ENCODE results near the gene NAT8L.
A peak's percentile ranks its signal among the peaks of the same experiment; 100 is the strongest.

Gene NAT8L

DNA sequence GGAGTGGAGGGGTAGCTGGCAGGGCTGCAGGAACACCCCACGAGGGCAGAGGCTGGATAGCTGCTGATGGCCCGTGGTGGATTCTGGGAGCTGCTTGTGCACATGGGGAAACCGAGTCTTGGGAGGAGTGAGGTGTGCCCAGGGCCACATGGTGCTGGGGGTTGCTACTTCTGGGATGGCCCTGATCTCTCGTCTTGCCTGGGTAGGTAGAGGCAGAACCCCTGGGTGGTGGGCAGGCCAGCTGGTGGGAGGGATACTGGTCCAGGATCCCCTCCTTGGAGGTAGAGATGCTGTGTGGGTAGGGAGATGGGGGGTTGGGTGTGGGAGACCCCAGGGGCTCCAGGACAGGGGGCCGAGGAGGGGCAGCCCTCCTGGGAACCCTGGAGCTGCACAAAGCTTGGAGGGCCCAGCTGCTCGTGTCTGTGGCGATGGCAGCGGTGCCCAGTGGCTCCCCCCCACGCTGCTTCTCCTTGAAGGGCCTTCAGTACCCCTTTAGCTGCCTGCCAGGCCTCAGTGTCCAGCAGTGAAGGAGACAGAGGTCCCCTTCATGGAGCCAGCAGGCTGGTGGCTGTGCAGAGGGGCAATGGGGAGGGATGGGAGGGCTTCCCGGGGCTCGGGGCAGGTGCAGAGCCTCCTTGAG lies 3.2 kb downstream of the NAT8L start:
- Histone ChIP-seq H3K4me1 (ENCODE audit: insufficient read depth, poor library complexity, severe bottlenecking) (no peaks in the 10 kb centered on the region), H3K4me3 (ENCODE audit: severe bottlenecking) (no peak overlapping the region)
- peak; percentile 57 for DNase-seq (ENCODE audit: low spot score)

DNA sequence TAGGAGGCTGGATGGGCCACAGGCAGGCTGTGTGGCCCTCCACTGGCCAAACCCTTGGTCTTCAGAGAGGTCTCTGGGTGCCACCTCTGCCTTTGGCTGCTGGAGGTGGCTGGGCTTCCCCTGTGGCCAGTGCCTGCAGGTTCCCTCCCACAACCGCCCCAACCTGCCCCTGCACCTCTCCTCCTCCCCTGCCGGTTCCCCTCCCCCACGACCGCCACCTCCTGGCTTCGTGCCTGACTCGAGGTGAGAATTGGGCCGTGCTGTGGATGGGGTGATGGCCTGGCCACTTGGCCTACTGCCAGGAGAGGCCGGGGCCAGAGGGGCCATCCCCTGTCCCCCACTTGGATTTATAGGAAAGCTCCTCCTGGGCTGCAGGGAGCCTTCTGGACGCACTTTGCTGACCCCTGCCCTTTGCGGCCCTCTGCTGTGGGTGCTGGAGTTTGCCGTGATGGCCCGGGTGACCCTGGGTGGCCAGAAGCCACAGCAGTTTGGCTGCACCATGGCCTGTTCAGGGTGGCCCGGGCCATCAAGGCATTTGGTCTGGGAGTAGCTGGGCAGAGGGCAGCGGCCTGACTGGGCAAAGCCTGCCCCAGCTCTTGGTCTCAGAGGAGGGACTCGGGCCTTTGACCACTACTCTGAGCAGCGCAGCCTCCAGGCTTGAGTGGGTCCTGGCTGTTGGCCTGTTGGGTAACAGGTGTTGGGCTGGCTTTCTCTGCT lies 3.8 kb downstream of the NAT8L start:
- ATAC-seq (ENCODE audit: low read depth) (no peak), DNase-seq (ENCODE audit: low spot score) (no peak)
- Histone ChIP-seq H3K4me3 (ENCODE audit: severe bottlenecking) (no peak overlapping the region), H3K27ac (ENCODE audit: poor library complexity, severe bottlenecking) (no peak overlapping the region), H3K4me1 (ENCODE audit: insufficient read depth, poor library complexity, severe bottlenecking) (no peaks in the 10 kb centered on the region), H3K36me3 (ENCODE audit: low read depth) (no peaks in the 10 kb centered on the region), H3K27me3 (ENCODE audit: insufficient read depth, poor library complexity, severe bottlenecking) (peaks cover 8% of the 10 kb centered on the region), H3K9me3 (ENCODE audit: severe bottlenecking) (no peaks in the 10 kb centered on the region)
- TF ChIP-seq, protein P1, sequence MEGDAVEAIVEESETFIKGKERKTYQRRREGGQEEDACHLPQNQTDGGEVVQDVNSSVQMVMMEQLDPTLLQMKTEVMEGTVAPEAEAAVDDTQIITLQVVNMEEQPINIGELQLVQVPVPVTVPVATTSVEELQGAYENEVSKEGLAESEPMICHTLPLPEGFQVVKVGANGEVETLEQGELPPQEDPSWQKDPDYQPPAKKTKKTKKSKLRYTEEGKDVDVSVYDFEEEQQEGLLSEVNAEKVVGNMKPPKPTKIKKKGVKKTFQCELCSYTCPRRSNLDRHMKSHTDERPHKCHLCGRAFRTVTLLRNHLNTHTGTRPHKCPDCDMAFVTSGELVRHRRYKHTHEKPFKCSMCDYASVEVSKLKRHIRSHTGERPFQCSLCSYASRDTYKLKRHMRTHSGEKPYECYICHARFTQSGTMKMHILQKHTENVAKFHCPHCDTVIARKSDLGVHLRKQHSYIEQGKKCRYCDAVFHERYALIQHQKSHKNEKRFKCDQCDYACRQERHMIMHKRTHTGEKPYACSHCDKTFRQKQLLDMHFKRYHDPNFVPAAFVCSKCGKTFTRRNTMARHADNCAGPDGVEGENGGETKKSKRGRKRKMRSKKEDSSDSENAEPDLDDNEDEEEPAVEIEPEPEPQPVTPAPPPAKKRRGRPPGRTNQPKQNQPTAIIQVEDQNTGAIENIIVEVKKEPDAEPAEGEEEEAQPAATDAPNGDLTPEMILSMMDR (IDR thresholded peaks at IDR 0.05; ENCODE audit: poor library complexity, severe bottlenecking) = no peak

More for the DNA sequence above, 3.2 kb downstream of the NAT8L start:
- H3K9me3 ChIP-seq (ENCODE audit: severe bottlenecking) = no peaks in the 10 kb centered on the region
- H3K27me3 ChIP-seq (ENCODE audit: insufficient read depth, poor library complexity, severe bottlenecking) = peaks cover 14% of the 10 kb centered on the region
- TF ChIP-seq, protein P1 (IDR thresholded peaks at IDR 0.05; ENCODE audit: poor library complexity, severe bottlenecking) = no peak
- H3K27ac ChIP-seq (ENCODE audit: poor library complexity, severe bottlenecking) = no peak overlapping the region
- H3K36me3 ChIP-seq (ENCODE audit: low read depth) = no peaks in the 10 kb centered on the region
- ATAC-seq (ENCODE audit: low read depth) = no peak

DNA sequence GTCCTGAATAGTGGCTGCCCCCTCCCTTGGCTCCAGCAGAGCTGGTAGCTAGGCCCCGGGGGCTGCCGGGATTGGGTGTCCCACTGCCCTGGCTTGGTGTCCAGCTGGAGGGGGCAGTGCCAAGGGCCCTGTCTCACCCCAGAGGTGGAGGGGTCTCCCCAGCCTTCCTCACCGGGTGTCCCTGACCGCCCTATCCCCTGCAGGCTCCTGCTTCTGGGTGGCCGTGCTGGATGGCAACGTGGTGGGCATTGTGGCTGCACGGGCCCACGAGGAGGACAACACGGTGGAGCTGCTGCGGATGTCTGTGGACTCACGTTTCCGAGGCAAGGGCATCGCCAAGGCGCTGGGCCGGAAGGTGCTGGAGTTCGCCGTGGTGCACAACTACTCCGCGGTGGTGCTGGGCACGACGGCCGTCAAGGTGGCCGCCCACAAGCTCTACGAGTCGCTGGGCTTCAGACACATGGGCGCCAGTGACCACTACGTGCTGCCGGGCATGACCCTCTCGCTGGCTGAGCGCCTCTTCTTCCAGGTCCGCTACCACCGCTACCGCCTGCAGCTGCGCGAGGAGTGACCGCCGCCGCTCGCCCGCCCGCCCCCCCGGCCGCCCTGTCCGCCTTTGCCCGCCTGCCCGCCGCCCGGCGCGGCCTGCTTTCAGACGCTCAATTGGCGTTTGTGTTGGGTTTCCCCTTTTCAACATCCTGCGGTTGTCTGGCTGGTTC lies 4.6 kb downstream of the NAT8L start:
- Histone ChIP-seq H3K9me3 (ENCODE audit: severe bottlenecking) (no peaks in the 10 kb centered on the region), H3K4me3 (ENCODE audit: severe bottlenecking) (no peak overlapping the region), H3K4me1 (ENCODE audit: insufficient read depth, poor library complexity, severe bottlenecking) (no peaks in the 10 kb centered on the region), H3K27me3 (ENCODE audit: insufficient read depth, poor library complexity, severe bottlenecking) (peaks cover 4% of the 10 kb centered on the region), H3K27ac (ENCODE audit: poor library complexity, severe bottlenecking) (no peak overlapping the region), H3K36me3 (ENCODE audit: low read depth) (no peaks in the 10 kb centered on the region)
- DNase-seq (ENCODE audit: low spot score) = peak; percentile 63
- TF ChIP-seq, protein P1 (IDR thresholded peaks at IDR 0.05; ENCODE audit: poor library complexity, severe bottlenecking) = no peak
- no peak for ATAC-seq (ENCODE audit: low read depth)

DNA sequence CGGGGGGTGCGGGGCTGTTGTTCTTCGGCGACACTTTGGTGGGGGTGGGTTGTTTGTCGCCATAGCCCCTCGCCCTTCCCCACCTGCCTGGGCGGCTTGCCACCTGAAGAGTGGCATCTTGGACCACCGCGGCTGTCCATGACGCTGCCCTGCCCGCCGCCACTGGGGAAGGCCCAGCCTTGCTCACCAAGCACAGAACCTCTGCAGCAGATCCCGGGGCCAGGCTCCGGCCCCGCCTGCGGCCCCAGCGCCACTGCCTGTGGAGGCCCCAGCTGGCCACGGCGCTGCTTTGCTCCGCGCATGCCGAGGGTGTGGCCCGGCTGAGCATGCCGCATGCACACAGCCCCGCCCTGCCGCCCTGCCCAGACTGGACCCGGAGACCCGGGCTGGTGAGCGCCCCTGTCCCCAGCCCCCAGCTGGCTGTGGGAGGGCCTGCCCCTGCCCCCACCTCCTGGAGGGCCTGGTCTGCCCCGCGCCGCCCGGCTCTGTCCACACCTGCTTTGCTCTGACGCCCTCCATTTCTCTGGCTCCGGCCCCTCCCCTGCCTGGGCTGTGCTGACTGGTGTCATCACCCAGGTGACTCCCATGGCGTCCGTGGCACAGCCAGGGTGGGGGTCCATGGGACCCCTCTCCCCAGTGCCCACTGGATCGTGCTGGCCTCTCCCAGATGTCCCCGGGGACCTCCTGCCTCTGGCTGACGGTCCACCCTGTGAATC lies 5.3 kb downstream of the NAT8L start:
- no peaks in the 10 kb centered on the region for H3K4me1 ChIP-seq (ENCODE audit: insufficient read depth, poor library complexity, severe bottlenecking)

More for the DNA sequence above, 5.3 kb downstream of the NAT8L start:
- peak; percentile 68 for DNase-seq (ENCODE audit: low spot score)
- Histone ChIP-seq H3K36me3 (ENCODE audit: low read depth) (no peaks in the 10 kb centered on the region), H3K4me3 (ENCODE audit: severe bottlenecking) (peak overlapping the region; percentile 10), H3K27me3 (ENCODE audit: insufficient read depth, poor library complexity, severe bottlenecking) (peaks cover 4% of the 10 kb centered on the region), H3K9me3 (ENCODE audit: severe bottlenecking) (no peaks in the 10 kb centered on the region), H3K27ac (ENCODE audit: poor library complexity, severe bottlenecking) (no peak overlapping the region)
- ATAC-seq (ENCODE audit: low read depth) = peak; percentile 75
- TF ChIP-seq, protein P1 (IDR thresholded peaks at IDR 0.05; ENCODE audit: poor library complexity, severe bottlenecking) = no peak
